ENCODE measurements around the gene PYGM.

Gene PYGM

GRCh38 chr11:64790205-64791095 lies 30.7 kb upstream of the PYGM start:
- no peak for DNase-seq

- no peak for DNase-seq
Observed at GRCh38 chr11:64789331-64790204, 29.8 kb upstream of the PYGM start.

GRCh38 chr11:64788321-64789215 lies 28.8 kb upstream of the PYGM start:
- no peak for DNase-seq

GRCh38 chr11:64787526-64788320 lies 27.9 kb upstream of the PYGM start:
- peak; percentile 51 to 53 for DNase-seq

- DNase-seq = no peak
Observed at GRCh38 chr11:64786308-64786707, 26.5 kb upstream of the PYGM start.

- no peak for DNase-seq
Observed at GRCh38 chr11:64784813-64785581, 25.2 kb upstream of the PYGM start.

GRCh38 chr11:64778473-64779298 lies 18.9 kb upstream of the PYGM start, which contains the start of gene SF1:
SF1 (minus strand) TSS chr11:64778542; CDS start chr11:64778392, 150 bp downstream.
- peak; percentile 99 for DNase-seq

- DNase-seq = no peak
Observed at GRCh38 chr11:64778223-64778472, 18.4 kb upstream of the PYGM start.

GRCh38 chr11:64777449-64778222 lies 17.9 kb upstream of the PYGM start:
- peak; percentile 35 to 60 for DNase-seq

- DNase-seq = no peak
Observed at GRCh38 chr11:64776875-64777274, 17.1 kb upstream of the PYGM start.

- DNase-seq = no peak
Observed at GRCh38 chr11:64776425-64776824, 16.7 kb upstream of the PYGM start.

- no peak for DNase-seq
Observed at GRCh38 chr11:64774144-64774543, 14.4 kb upstream of the PYGM start.

GRCh38 chr11:64772303-64773018 lies 12.7 kb upstream of the PYGM start:
- DNase-seq = peak; percentile 55 to 72

GRCh38 chr11:64771861-64772260 lies 12.1 kb upstream of the PYGM start:
- no peak for DNase-seq

GRCh38 chr11:64770120-64770519 lies 10.3 kb upstream of the PYGM start:
- no peak for DNase-seq

GRCh38 chr11:64769283-64769682 lies 9.5 kb upstream of the PYGM start:
- DNase-seq = no peak

- no peak for DNase-seq
Observed at GRCh38 chr11:64768300-64768694, 8.5 kb upstream of the PYGM start.

- peak; percentile 37 to 54 for DNase-seq
Observed at GRCh38 chr11:64767344-64768299, 7.8 kb upstream of the PYGM start.
